Ascending aorta (tissue), 2 donors: ENCODE measurements around the gene RBKS. TPM values are rescaled to one million over a fixed set of nuclear protein-coding genes. Genes with fewer than 3 reads are reported as not detected.

Experiments
- DNase-seq, 2 donors: peaks; one replicate each; pipeline ENCODE4 v3.0.0-alpha.2; 2019; ENCODE audit warnings: low spot score in 2 of 2
- H3K27ac ChIP-seq, 2 donors: fragments of 200-600 bp; sonication (generic); one replicate each; pipeline ENCODE4 v1.5.1; 2016 to 2017; ENCODE audit warnings: mild to moderate bottlenecking in 1 of 2
- H3K27me3 ChIP-seq: fragments of 200-600 bp; sonication (generic); one replicate; pipeline ENCODE4 v1.5.1; 2017
- H3K36me3 ChIP-seq, 2 donors: fragments of 200-600 bp; sonication (generic); one replicate each; pipeline ENCODE4 v1.5.1; 2016
- H3K4me1 ChIP-seq, 2 donors: fragments of 200-600 bp; sonication (generic); one replicate each; pipeline ENCODE4 v1.5.1; 2016 to 2017; ENCODE audit warnings: mild to moderate bottlenecking in 1 of 2
- H3K4me3 ChIP-seq, 2 donors: fragments of 200-600 bp; sonication (generic); one replicate each; pipeline ENCODE4 v1.5.1; 2016 to 2017; ENCODE audit warnings: mild to moderate bottlenecking in 1 of 2
- H3K9me3 ChIP-seq, 2 donors: fragments of 200-600 bp; sonication (generic); one replicate each; pipeline ENCODE4 v1.5.1; 2016
- intact Hi-C: fragments of 100-400 bp; cut with DNase I; formaldehyde crosslinking; loops from one replicate; pipeline ENCODE4 v1.15.1; 2023
- total RNA-seq: library from RNA; depleted of rRNA; stranded (reverse); fragments of >200 nt; gene quantifications from one replicate; pipeline ENCODE4 v1.1.0, GENCODE V29; 2016
- TF ChIP-seq, protein P1 (sequence below), 3 experiments: fragments of 200-600 bp in 2 of 3; fragments of 450-650 bp in 1 of 3; sonication (generic) in 2 of 3; IDR thresholded peaks; one replicate each; pipeline ENCODE4 v1.5.1; 2016 to 2019; ENCODE audit warnings: antibody characterized with exemption in 3 of 3, mild to moderate bottlenecking in 1 of 3, moderate library complexity in 1 of 3

The RBKS gene
- not detected for total RNA-seq

GRCh38 chr2:27890146-27890923 lies at the start of gene RBKS, which contains the start of gene BABAM2:
Gene RBKS, minus strand, starts transcription at chr2:27890387. Its CDS starts 42 bp downstream, at chr2:27890345.
Gene BABAM2, plus strand, starts transcription at chr2:27890729. Its CDS starts 3,828 bp downstream, at chr2:27894557.
- Histone ChIP-seq H3K4me1 (peaks cover 0 to 21% of the 10 kb centered on the region in 2 donors), H3K36me3 (no peaks in the 10 kb centered on the region), H3K9me3 (no peaks in the 10 kb centered on the region), H3K4me3 (peak within 1 kb of the TSS; percentile 69 to 72), H3K27me3 (no peaks in the 10 kb centered on the region), H3K27ac (peak within 1 kb of the TSS; percentile 90 to 95)
- intact Hi-C loops, result loop anchor here (1.0 to 5.0 kb wide), 5 partner anchors 64 to 501 kb away; no protein-coding TSS in a partner anchor
- TF ChIP-seq, protein P1, sequence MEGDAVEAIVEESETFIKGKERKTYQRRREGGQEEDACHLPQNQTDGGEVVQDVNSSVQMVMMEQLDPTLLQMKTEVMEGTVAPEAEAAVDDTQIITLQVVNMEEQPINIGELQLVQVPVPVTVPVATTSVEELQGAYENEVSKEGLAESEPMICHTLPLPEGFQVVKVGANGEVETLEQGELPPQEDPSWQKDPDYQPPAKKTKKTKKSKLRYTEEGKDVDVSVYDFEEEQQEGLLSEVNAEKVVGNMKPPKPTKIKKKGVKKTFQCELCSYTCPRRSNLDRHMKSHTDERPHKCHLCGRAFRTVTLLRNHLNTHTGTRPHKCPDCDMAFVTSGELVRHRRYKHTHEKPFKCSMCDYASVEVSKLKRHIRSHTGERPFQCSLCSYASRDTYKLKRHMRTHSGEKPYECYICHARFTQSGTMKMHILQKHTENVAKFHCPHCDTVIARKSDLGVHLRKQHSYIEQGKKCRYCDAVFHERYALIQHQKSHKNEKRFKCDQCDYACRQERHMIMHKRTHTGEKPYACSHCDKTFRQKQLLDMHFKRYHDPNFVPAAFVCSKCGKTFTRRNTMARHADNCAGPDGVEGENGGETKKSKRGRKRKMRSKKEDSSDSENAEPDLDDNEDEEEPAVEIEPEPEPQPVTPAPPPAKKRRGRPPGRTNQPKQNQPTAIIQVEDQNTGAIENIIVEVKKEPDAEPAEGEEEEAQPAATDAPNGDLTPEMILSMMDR (IDR thresholded peaks at IDR 0.05), result no peak
- DNase-seq, result peak; percentile 75 to 91

DNA sequence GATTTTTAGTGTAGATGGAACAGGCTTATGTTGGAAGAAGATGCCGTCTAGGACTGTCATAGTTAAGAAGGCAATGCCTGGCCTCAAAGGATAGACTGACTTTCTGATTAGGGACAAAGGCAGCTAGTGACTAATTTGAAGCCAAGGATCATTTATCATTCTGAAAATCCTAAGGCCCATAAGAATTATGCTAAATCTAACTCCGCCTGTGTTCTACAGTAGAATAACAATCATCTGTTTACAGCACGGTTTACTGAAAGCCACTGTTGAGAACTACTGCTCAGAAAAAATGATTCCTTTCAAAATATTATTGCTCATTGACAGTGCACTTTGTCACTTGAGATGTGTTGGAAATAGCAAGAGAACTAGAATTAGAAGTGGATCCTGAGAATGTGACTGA lies 44.8 kb upstream of the RBKS start:
- DNase-seq, result no peak
- intact Hi-C loops, result no loop called here
- H3K9me3 ChIP-seq, result no peaks in the 10 kb centered on the region
- TF ChIP-seq, protein P1 (IDR thresholded peaks at IDR 0.05), result no peak
- no peaks in the 10 kb centered on the region for H3K27me3 ChIP-seq
- H3K27ac ChIP-seq, result no peak overlapping the region
- H3K36me3 ChIP-seq, result peaks cover 0 to 2% of the 10 kb centered on the region in 2 donors
- H3K4me3 ChIP-seq, result no peak overlapping the region
- H3K4me1 ChIP-seq, result peaks cover 0 to under 1% of the 10 kb centered on the region in 2 donors

GRCh38 chr2:27932396-27932795 lies 42.2 kb upstream of the RBKS start:
- Histone ChIP-seq H3K4me3 (no peak overlapping the region), H3K4me1 (no peaks in the 10 kb centered on the region), H3K27me3 (no peaks in the 10 kb centered on the region), H3K36me3 (peaks cover 0 to 3% of the 10 kb centered on the region in 2 donors), H3K9me3 (no peaks in the 10 kb centered on the region), H3K27ac (no peak overlapping the region)
- intact Hi-C loops, result no loop called here
- TF ChIP-seq, protein P1 (IDR thresholded peaks at IDR 0.05), result no peak
- DNase-seq, result no peak

GRCh38 chr2:27931361-27931950 lies 41.3 kb upstream of the RBKS start:
- no peak overlapping the region for H3K27ac ChIP-seq
- peaks cover 0 to 3% of the 10 kb centered on the region in 2 donors for H3K36me3 ChIP-seq
- TF ChIP-seq, protein P1 (IDR thresholded peaks at IDR 0.05), result no peak
- DNase-seq, result no peak
- H3K27me3 ChIP-seq, result no peaks in the 10 kb centered on the region
- intact Hi-C loops, result no loop called here
- no peaks in the 10 kb centered on the region for H3K4me1 ChIP-seq
- H3K9me3 ChIP-seq, result no peaks in the 10 kb centered on the region
- no peak overlapping the region for H3K4me3 ChIP-seq

DNA sequence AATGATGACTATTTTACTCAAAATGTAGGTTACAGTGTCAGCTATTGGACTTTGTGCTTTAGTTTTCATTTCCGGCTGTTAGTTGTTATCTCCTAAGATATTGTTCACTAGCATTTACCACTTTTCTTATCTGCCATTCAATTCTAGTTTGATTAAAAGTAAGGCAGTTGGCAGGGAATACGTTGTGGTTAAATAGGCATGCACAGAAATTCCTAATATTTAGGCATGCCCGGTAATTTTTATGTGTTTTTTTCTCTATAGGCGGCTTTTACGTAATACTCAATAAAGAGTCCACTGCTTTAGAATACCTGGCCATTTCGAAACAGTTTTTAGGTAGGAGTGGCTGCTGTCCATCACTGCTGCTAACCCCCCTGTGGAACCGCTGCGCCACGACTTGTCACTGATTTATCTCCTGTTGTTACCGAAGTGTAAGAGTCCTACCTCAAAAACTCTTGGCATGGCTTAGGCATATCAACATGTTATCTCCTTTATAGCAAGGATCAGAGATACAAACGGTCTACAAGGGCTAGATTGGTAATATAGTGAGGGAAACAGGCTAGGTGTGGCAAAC lies 39.8 kb upstream of the RBKS start:
- H3K27me3 ChIP-seq, result no peaks in the 10 kb centered on the region
- H3K4me3 ChIP-seq, result no peak overlapping the region
- peaks cover 0 to 3% of the 10 kb centered on the region in 2 donors for H3K36me3 ChIP-seq
- no peaks in the 10 kb centered on the region for H3K4me1 ChIP-seq
- intact Hi-C loops, result no loop called here
- no peak for DNase-seq
- H3K9me3 ChIP-seq, result no peaks in the 10 kb centered on the region
- TF ChIP-seq, protein P1 (IDR thresholded peaks at IDR 0.05), result no peak
- H3K27ac ChIP-seq, result no peak overlapping the region
